ENCODE measurements around the gene SLC27A3.

Gene SLC27A3

DNA sequence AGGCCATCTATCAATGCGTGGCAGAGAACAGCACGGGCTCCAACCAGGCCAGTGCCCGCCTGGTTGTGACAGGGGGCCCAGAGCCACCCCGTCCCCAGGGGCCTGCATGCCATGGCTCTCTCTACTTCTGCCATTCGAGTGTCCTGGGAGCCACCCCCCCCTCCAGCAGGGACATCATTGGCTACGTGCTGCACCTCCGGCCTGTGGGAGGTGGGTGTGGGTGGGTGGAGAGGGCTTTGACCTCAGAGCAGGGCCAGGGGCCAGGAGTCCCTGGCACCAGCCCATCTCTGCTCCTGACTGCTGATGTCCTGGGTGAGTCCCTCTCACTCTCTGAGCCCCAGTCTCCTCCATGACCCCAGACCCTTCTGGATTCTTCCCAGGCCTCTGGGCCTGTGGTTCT, 25.3 kb downstream of the SLC27A3 start:
- H3K4me3 ChIP-seq (ENCODE audit: low read depth, low read length) = no peak overlapping the region
- no peak for DNase-seq (ENCODE audit: low read depth, low spot score)
- TF ChIP-seq, protein P1, sequence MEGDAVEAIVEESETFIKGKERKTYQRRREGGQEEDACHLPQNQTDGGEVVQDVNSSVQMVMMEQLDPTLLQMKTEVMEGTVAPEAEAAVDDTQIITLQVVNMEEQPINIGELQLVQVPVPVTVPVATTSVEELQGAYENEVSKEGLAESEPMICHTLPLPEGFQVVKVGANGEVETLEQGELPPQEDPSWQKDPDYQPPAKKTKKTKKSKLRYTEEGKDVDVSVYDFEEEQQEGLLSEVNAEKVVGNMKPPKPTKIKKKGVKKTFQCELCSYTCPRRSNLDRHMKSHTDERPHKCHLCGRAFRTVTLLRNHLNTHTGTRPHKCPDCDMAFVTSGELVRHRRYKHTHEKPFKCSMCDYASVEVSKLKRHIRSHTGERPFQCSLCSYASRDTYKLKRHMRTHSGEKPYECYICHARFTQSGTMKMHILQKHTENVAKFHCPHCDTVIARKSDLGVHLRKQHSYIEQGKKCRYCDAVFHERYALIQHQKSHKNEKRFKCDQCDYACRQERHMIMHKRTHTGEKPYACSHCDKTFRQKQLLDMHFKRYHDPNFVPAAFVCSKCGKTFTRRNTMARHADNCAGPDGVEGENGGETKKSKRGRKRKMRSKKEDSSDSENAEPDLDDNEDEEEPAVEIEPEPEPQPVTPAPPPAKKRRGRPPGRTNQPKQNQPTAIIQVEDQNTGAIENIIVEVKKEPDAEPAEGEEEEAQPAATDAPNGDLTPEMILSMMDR (IDR thresholded peaks at IDR 0.05; ENCODE audit: low read depth, low read length) = no peak
- in situ Hi-C loops (cut with HindIII; ENCODE audit: low sequenced_read_pairs) = no loop called here

GRCh38 chr1:153801028-153801625, 25.9 kb downstream of the SLC27A3 start:
- in situ Hi-C loops (cut with HindIII; ENCODE audit: low sequenced_read_pairs) = no loop called here
- TF ChIP-seq, protein P1 (IDR thresholded peaks at IDR 0.05; ENCODE audit: low read depth, low read length) = no peak
- no peak for DNase-seq (ENCODE audit: low read depth, low spot score)
- H3K4me3 ChIP-seq (ENCODE audit: low read depth, low read length) = no peak overlapping the region

DNA sequence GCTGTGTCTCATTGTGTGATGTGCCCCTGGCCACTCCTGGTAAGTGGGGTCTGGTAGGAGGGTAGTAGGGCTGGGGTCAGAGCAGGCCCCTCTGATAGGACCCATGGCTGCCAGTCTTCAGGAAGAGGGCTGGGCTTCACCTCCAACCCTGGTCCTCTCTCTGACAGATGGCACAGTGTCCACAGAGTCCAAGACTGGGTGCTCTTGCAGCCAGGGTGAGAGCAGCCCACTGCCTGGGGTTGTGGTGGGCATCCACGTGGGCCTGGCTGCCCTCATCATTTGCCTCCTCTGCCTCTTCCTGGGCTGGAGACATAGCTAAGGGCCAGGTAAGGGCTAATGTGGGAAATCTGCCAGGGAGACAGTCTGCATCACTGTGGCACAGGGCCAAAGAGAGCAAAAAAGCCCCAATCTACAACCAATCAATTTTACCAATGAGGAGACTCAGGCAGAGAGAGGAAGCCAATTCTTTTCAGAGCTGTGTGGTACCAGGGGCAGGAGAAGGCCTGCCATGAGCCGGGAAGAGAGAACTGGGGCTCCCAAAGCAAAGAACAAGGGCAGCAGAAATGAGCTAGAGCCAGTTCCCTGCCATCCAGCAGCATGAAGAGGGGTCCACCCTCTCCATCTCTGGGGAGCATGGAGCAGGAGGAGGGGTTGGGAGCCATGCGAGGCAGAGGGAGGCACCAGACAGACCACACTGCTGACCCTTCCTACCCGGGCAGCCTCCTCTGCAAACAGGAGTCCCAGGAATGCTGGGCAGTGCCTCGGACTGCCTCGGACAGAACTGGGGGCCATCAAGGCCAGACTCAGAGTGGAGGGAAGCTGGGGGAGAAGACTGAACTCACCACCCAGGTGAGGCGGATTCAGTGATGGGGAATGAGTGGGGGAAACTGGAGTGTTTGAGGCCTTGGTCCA, 26.8 kb downstream of the SLC27A3 start:
- H3K4me3 ChIP-seq (ENCODE audit: low read depth, low read length) = no peak overlapping the region
- in situ Hi-C loops (cut with HindIII; ENCODE audit: low sequenced_read_pairs) = no loop called here
- DNase-seq (ENCODE audit: low read depth, low spot score) = no peak
- TF ChIP-seq, protein P1 (IDR thresholded peaks at IDR 0.05; ENCODE audit: low read depth, low read length) = no peak

- DNase-seq (ENCODE audit: low read depth, low spot score) = no peak
- no peak overlapping the region for H3K4me3 ChIP-seq (ENCODE audit: low read depth, low read length)
- in situ Hi-C loops (cut with HindIII; ENCODE audit: low sequenced_read_pairs) = no loop called here
- TF ChIP-seq, protein P1 (IDR thresholded peaks at IDR 0.05; ENCODE audit: low read depth, low read length) = no peak
These were observed 28.4 kb downstream of the SLC27A3 start for GRCh38 chr1:153803470-153804056.

DNA sequence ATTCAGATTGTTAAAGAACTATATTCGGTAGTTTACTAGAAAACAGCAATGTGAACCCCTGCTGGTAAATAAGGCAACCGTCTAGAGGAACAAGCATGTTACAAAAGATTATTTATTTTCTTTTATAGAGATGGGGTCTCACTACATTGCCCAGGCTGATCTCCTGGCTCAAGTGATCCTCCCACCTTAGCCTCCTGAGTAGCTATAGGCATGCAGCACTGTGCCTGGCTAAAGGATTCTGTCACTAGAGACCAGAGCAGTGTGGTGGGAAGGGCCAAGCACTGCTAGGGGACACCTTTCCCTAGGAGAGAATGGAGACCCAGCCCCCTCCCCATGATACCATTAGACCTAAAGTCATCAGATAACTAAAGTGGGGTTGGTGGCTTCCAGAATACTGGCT, 28.9 kb downstream of the SLC27A3 start:
- H3K4me3 ChIP-seq (ENCODE audit: low read depth, low read length) = no peak overlapping the region
- TF ChIP-seq, protein P1 (IDR thresholded peaks at IDR 0.05; ENCODE audit: low read depth, low read length) = no peak
- DNase-seq (ENCODE audit: low read depth, low spot score) = no peak
- in situ Hi-C loops (cut with HindIII; ENCODE audit: low sequenced_read_pairs) = no loop called here

GRCh38 chr1:153805042-153805745, 30.0 kb downstream of the SLC27A3 start:
- in situ Hi-C loops (cut with HindIII; ENCODE audit: low sequenced_read_pairs) = no loop called here

More at GRCh38 chr1:153805042-153805745, 30.0 kb downstream of the SLC27A3 start:
- H3K4me3 ChIP-seq (ENCODE audit: low read depth, low read length) = no peak overlapping the region
- DNase-seq (ENCODE audit: low read depth, low spot score) = peak; percentile 68
- TF ChIP-seq, protein P1 (IDR thresholded peaks at IDR 0.05; ENCODE audit: low read depth, low read length) = no peak
